DOHH2 (cell line): ENCODE data around the gene CELSR3.

ENCODE experiments used
- CTCF ChIP-seq: fragments of 200-600 bp; sonication (generic); IDR thresholded peaks from one replicate; pipeline ENCODE4 v1.5.1; 2014; ENCODE audit warnings: antibody characterized with exemption, mild to moderate bottlenecking, low read depth, low read length; ENCODE audit not compliant: poor library complexity, severe bottlenecking
- EZH2phosphoT487 ChIP-seq: fragments of 200-600 bp; sonication (generic); IDR thresholded peaks from 2 replicates; pipeline ENCODE4 v1.6.1; 2017; ENCODE audit warnings: borderline replicate concordance, mild to moderate bottlenecking, antibody characterized with exemption, low read length, moderate library complexity, mixed read lengths

DNA sequence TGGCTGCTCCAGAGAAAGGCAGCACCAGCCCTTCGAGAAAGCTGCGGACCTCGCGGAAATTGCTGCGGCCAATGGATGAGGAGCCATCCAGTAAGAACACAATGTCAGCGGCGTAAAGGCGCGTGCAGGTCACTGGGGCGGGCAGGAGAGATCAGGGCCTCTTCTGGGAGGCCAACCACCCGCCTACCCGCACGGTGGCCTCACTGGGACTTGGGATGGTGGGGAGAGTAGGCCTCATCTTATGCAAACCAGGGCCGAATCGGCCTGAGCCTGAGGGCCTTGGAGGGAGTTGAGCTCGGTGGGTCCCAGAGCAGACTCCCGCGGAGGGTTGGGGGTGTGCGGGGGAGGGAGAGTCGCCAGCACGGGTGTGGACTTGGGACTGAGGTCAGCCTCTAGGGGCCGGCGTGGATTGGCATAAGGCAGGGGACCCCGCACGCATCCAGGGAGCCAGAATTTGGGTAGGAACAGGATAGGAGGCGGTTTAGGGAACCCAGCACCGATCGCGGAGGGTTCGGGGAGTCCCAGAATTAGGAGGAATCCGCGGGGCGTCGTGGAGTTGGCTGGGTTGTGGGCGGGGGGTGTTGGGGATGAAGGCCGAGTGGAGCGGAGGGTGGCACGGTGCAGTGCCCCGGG, 68.2 kb downstream of the CELSR3 start:
- TF ChIP-seq CTCF = no peak
- TF ChIP-seq EZH2phosphoT487 = no peak
